ENCODE results near the gene IL20RA.

Gene IL20RA

DNA sequence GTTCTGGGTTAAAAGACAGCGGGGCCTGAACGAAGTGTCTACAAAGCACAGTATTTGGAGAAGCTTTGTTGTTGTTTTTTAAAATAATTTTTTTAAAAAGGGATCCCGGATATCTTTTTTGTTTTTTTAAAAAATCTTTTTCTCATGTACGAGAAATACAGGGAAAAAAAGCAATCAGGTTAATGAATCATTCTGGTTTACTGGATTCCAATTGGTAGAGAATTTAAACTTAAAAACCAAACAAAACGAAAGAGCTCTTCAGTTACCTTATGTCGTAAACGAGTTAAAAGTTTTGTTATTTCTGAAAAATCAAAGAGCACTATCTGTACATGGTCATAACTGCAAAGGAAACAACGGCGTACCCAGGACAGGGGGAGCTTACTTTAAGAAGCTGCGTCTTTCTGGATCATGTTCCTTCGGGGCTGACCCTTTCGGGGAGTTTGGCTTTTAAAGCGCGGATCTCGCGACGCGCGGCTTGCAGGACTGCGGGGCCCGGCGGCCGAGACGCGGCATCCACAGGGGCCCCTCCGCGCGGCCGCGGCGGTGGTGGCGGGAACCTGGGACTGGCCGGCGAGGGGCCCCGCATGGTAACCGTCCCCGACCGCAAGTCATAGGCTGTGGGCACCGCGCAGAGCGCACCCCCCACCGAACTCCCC lies 927 bp downstream of the IL20RA start:
- no peak for FAIRE-seq

DNA sequence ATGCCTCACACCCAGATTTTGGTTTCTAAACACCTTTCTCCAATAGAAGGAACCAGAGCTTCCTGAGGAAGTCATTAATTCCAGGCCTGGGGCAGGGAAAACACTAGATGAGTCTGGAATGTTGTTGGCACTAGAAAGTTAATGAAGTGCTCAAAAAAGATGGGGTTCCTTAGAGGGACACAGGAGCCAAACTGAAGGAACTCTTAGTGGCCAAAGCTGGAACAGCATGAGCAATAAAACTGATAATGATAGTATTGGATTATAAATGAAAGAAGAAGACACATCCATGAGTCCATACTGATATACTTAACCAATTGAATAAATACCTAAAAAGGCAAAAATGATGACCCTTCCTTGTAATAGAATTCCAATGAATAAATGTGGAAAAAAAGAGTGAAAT lies 4.4 kb downstream of the IL20RA start:
- FAIRE-seq, result no peak

DNA sequence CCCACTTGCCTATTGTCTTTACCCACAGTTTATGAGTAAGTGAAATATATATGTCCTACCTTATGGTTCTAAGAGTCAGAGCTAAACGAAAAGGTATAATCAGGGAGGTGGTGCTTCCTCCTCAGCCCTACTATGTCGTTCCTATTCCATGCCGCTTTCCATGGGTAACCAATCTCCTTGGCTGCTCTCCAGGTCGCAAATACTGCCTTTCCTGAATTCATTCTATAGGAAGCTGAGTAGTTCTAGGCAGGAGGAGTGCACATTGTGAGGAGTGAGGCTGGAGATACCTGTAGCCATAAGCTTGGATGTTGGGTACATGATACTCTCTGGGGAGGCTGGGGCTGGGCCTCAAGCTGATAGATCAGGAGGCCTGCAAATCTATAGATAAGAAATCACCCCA lies 5.8 kb downstream of the IL20RA start:
- no peak for FAIRE-seq

- no peak for FAIRE-seq
Measured at GRCh38 chr6:137036566-137037300, 8.0 kb downstream of the IL20RA start.

DNA sequence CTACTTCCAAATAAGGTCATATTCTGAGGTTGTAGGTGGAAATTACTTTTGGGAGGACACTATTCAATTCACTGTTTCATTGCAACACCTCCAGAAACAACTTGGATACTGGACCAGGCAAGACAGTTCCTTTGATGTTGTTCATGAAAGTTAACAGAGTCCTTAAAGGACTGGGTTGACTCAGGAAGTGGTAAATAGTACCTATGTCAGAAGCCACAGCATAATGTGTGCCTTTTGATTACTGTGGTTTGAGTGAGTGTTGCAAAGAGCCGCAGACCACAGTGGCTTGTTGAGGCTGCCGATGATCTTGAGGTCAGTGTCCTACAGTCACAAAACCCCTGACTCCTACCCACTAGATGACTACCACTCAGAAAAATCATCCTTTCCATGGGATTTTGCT lies 10.9 kb downstream of the IL20RA start:
- FAIRE-seq, result no peak

- no peak for FAIRE-seq
Measured at GRCh38 chr6:137031122-137031521, 13.6 kb downstream of the IL20RA start.

DNA sequence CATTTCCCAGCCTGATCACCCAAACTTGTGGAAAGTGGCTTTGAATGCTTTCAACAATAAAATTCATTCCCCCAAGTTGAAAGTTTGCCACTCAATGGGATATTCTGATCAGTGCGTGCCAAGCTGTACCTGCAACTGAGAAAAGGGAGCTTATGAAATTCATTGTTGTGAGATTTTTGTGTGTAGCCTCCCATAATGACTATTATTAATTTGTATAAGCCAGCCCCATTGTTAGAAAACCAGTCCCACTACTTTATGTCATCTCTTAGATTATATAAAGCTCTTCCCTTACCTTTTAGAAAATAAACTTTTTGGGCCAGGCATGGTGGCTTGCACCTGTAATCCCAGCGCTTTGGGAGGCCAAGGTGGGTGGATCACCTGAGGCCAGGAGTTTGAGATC lies 15.9 kb downstream of the IL20RA start:
- no peak for FAIRE-seq

- FAIRE-seq, result no peak
Measured at GRCh38 chr6:137025786-137026730, 18.7 kb downstream of the IL20RA start.

GRCh38 chr6:137024237-137024990 lies 20.4 kb downstream of the IL20RA start:
- FAIRE-seq, result no peak

DNA sequence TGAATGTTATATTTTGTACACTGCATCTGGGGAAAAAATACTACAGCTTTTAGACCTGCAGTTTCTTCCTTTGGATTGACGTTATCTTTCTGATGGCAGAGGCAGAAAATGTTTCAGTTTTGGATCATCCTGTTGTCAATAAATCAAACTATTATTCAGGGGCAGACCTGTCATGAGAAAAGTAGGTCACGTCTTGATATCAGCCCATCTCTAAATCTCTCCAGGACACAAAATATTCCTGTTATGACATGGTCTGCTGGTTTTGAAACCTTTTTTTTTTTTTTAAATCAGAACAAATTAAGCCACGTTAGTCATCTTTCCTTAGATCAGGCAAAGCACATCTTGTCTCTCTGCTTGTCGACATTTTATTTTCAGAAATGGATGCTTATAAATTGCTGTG lies 24.0 kb downstream of the IL20RA start:
- FAIRE-seq, result no peak

GRCh38 chr6:137019476-137020272 lies 25.1 kb downstream of the IL20RA start:
- FAIRE-seq, result no peak

GRCh38 chr6:137017081-137017480 lies 27.7 kb downstream of the IL20RA start:
- no peak for FAIRE-seq

DNA sequence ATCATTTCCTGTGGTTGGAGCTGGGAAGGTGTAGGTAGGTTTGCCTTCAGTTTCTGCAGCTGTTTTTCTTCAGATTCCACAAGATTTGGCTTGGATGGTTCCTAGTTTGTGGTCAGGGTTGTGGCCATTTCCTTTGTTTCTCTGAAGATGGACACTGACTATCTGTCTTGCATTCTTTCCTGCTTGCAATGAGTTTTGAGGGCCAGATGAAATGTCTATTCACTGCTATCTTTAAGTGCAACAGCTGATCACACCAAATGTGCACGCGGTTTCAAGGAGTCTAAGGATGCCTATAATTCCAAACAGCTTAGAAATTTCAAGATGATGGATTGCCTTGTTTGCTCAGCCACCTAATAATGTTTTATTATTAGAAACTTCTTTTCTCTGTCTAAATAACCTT lies 28.4 kb downstream of the IL20RA start:
- FAIRE-seq, result no peak

- FAIRE-seq, result no peak
Measured at GRCh38 chr6:137015943-137016342, 28.8 kb downstream of the IL20RA start.

DNA sequence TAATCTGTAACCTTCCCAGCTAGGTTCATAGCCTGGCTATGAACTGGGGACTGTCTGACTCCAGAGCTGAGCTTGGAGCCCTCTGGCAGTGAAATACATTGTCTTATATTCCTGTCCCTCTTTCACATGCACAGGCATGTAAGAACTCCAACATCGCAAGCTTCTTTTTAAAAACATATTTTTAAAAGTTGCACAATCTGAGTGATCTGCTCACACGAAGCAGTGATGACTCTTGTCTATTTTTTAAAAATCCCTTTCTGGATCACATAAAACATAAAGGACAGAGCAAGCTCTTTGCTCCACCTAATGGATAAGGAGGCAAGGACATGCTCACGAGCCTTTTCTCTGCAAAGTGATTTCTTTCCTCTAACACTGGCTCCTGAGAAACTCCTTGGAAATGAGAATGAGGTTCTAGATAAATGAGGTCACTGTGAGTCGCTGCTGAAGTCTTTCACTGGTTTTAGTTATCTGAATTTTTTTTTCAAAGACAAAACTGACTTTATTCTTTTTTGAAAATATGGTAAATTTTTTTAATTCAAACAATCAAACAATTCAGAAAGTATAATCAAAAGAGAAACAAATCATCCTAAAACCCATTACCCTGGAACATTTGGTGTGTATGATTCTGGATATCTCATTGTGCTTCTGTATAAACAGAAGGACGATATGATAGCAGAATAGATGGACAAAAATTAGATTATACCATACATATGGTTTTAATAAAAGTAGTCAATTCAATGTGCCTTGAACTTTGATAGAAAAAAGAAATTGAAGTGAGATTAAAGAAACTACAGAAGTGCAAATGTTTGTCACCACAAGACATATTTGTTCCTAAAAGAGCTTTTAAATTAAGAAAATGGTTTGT lies 30.8 kb downstream of the IL20RA start:
- FAIRE-seq, result no peak

GRCh38 chr6:137013031-137013430 lies 31.7 kb downstream of the IL20RA start:
- no peak for FAIRE-seq

DNA sequence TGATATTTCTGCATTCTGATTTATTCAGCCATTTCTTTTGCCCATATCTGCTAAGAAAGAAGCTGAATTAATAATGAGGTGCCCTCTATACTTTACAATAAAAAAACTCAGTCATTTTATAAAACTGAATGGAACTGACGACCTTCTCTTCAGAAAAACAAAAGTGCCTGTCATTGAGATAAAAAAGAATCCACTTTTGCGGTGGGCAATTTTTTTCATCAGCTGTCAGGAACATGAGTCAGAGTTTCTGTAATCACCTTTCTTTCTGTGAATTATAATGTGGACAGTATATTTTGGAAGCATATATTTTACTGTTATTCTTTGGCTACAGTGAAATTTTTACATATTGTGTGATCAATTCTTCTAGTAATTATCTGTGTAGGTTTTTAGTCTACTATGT lies 33.4 kb downstream of the IL20RA start:
- no peak for FAIRE-seq

DNA sequence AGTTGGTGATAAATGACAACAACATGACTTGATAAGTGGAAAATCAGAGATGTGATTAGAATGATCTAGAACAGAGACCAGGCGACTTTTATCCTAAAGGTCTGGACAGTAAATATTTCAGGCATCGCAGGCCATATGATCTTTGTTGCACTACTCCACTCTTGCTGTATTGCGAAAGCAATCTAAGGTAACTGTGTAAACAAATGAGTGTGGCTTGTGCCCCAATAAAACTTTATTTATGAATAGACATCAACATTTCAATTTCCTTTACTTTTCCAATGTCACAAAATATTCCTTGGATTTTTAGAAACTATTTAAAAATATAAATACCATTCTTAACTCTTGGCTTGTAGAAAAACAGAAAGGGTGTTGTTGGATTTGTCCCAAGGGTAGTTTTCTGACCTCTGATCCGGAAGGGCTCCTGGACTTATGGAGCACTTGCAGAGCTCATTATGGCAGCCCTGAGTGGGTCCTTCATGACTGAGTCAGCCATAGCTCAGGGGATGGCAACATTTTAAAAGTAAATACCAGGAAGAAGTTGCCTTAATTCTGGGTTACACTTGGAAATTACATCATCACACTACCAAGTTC lies 34.5 kb downstream of the IL20RA start:
- FAIRE-seq, result no peak

DNA sequence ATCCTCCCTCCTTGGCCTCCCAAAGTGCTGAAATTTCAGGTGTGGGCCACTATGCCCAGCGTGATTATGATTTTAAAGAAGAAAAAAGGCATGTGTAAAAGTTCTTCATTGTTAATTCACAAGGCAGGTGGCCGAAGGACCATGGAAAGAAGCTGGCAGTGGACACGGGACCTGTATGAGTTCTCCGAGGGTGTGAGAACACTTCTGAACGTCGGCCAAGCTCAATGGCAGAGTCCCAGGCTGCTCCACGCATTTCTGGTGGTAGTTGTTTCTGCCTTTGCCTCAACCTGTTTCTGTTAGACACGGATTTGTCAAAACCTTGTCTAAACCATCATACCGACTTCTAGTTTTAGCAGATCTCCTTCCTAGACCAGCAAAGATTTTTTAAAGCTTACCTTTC lies 36.6 kb downstream of the IL20RA start:
- FAIRE-seq, result no peak

DNA sequence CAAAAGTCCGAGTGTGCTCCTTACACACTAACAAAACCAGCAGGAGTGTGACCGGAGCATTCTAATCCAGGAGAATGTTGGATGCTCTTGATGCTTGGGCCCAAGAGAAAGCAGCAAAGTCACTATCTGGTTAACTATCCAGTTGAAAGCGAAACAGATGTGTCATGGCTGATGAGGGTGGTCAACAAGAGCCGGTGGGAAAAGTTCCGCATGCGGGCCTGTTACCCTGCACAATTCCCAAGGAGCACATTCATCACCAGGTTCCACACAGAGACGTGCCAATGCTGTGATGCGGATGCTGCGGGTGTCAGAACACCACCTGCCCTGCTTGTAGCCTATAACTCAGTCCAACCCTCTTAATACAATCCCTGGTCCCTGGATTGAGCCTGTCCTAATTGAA lies 38.7 kb downstream of the IL20RA start:
- FAIRE-seq, result no peak

DNA sequence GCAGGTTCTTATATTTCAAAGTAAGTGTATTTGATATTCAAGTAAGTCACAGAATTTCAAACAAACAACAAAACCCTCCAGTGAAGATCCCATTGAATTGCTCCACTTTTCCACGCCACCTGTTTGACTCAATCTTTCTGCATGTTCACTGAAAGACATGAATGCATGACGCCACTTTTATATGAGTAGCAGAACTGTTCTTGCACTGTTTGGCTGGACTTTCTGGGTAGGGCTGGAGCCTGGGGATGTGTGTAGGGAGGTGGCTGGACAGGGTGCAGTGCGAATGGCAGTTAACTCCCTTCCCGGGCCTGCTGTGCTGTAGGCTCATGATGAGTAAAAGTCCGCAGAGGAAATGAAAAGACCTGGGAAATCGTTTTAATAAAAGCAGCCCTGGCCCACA lies 39.7 kb downstream of the IL20RA start:
- no peak for FAIRE-seq
